Thyroid gland (tissue), 4 donors: ENCODE data around the gene SIVA1. TPM values are rescaled to one million over a fixed set of nuclear protein-coding genes. Genes with fewer than 3 reads are reported as not detected.

Experiments used
- DNase-seq, 2 donors: peaks; one replicate each; pipeline ENCODE4 v3.0.0-alpha.2; 2019
- H3K27ac ChIP-seq, 3 donors: fragments of 200-600 bp; sonication (generic); 1 replicate in 2 of 3; 2 replicates in 1 of 3; pipeline ENCODE4 v1.5.1; 2016 to 2019; ENCODE audit warnings: mild to moderate bottlenecking in 1 of 3, moderate library complexity in 1 of 3
- H3K27me3 ChIP-seq: fragments of 200-600 bp; sonication (generic); one replicate; pipeline ENCODE4 v1.5.1; 2019
- H3K36me3 ChIP-seq, 2 donors: fragments of 200-600 bp; sonication (generic); one replicate each; pipeline ENCODE4 v1.5.1; 2016 to 2019
- H3K4me1 ChIP-seq, 2 donors: fragments of 200-600 bp; sonication (generic); one replicate each; pipeline ENCODE4 v1.5.1; 2017 to 2019
- H3K4me3 ChIP-seq, 3 donors: fragments of 200-600 bp; sonication (generic); replicated peaks in 1 of 3; 1 replicate in 2 of 3; 2 replicates in 1 of 3; pipeline ENCODE4 v1.5.1; 2016; ENCODE audit warnings: mild to moderate bottlenecking in 1 of 3
- H3K9me3 ChIP-seq: fragments of 200-600 bp; sonication (generic); one replicate; pipeline ENCODE4 v1.5.1; 2017
- CTCF ChIP-seq, 6 experiments: fragments of 200-600 bp in 3 of 6; fragments of 450-650 bp in 3 of 6; sonication (generic) in 3 of 6; IDR thresholded peaks; one replicate each; pipeline ENCODE4 v1.5.1; 2016 to 2019; ENCODE audit warnings: antibody characterized with exemption in 6 of 6, mild to moderate bottlenecking in 2 of 6, inconsistent platforms in 1 of 6, moderate library complexity in 1 of 6
- POLR2A ChIP-seq, 2 donors: fragments of 450-650 bp; IDR thresholded peaks; one replicate each; pipeline ENCODE4 v1.6.1; 2017; ENCODE audit warnings: antibody characterized with exemption in 2 of 2, mild to moderate bottlenecking in 2 of 2, moderate library complexity in 1 of 2
- WGBS, 2 donors: methylation state at CpG; one replicate each; pipeline ENCODE4 v1.1.5; 2017; 5-methylcytosine and 5-hydroxymethylcytosine counted together
- intact Hi-C: fragments of 100-400 bp; cut with DNase I; formaldehyde crosslinking; loops from one replicate; pipeline ENCODE4 v1.15.1; 2023
- total RNA-seq, 4 donors: library from RNA; depleted of rRNA; stranded (reverse); fragments of >200 nt; gene quantifications; one replicate each; pipeline ENCODE4 v1.2.3, GENCODE V29; 2016

The SIVA1 gene
- total RNA-seq, 4 donors from 2014 or later: 137 to 388 (median 239) TPM

DNA sequence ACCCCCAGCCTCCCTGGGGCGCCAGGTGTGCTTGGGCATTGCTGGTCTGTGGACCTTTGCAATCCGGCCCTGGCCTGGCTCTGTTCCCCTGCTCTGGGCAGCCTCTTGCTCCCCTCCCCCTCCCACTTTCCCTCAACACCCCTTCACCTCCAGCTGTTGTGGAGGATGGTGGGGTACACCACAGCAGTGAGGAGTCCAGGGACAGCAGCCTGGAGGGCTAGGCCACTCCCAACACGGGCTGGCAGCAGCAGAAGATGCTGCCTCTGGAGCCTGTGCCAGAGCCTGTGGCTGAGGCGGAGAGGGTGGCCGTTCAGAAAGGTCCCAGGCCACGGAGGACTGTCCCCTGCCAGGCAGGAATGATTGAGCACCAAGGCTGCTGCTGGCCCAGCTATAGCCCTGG lies 55.5 kb downstream of the SIVA1 start:
- Histone ChIP-seq H3K36me3 (no peaks in the 10 kb centered on the region), H3K4me1 (peaks cover 10 to 12% of the 10 kb centered on the region in 2 donors), H3K4me3 (no peak overlapping the region), H3K27ac (no peak overlapping the region), H3K9me3 (no peaks in the 10 kb centered on the region), H3K27me3 (no peaks in the 10 kb centered on the region)
- intact Hi-C loops: no loop called here
- 78 to 83% methylated on average over 4 to 5 of the region's 6 CpGs for WGBS, 2 donors
- DNase-seq: no peak
- TF ChIP-seq CTCF (IDR thresholded peaks at IDR 0.05) (no peak), POLR2A (IDR thresholded peaks at IDR 0.05) (no peak)

Other genes starting within 250 kb of the SIVA1 start
- gene C14orf180, start 173.4 kb upstream of the SIVA1 start, total RNA-seq: 1 to 10 TPM in 1 of 4 donors, under 1 TPM in 3; 0.13 to 1.5 (median 0.53) TPM
- 1 to 10 TPM in 1 of 4 donors, not detected in 3; 3.1 TPM for gene TMEM179, start 148.4 kb upstream of the SIVA1 start, total RNA-seq
- 10 to 100 TPM; 35.1 to 54.7 (median 42.5) TPM for gene INF2, start 63.5 kb upstream of the SIVA1 start, total RNA-seq
- 10 to 100 TPM; 13.6 to 26.2 (median 18.9) TPM for gene ADSS1, start 28.9 kb upstream of the SIVA1 start, total RNA-seq
- 100 to 1,000 TPM in 3 of 4 donors, 10 to 100 TPM in 1; 99.8 to 179 (median 152) TPM for gene AKT1, start 42.6 kb downstream of the SIVA1 start, total RNA-seq
- 10 to 100 TPM; 12.9 to 29.4 (median 16.8) TPM for gene ZBTB42, start 48.0 kb downstream of the SIVA1 start, total RNA-seq
- gene CEP170B, start 112.1 kb downstream of the SIVA1 start, total RNA-seq: 10 to 100 TPM; 18.3 to 46.2 (median 27.4) TPM
- under 1 TPM in 2 of 4 donors, not detected in 2; 0.13 to 0.33 TPM for gene PLD4, start 171.7 kb downstream of the SIVA1 start, total RNA-seq
- 10 to 100 TPM in 1 of 4 donors, 1 to 10 TPM in 3; 3.7 to 12.5 (median 6.9) TPM for gene AHNAK2, start 225.2 kb downstream of the SIVA1 start, total RNA-seq
- 10 to 100 TPM; 16.8 to 31.6 (median 20.9) TPM for gene CLBA1, start 232.6 kb downstream of the SIVA1 start, total RNA-seq